Central memory CD8-positive, alpha-beta T cell (primary cell): ENCODE data around the gene ADORA1.

Experiments used
- ATAC-seq: fragments of 150-1000 bp; cut with Tn5 transposase; replicated peaks from 2 replicates; pipeline ENCODE4 v1.10.0; 2022; ENCODE audit warnings: mild to moderate bottlenecking, moderate FRiP score, moderate number of reproducible peaks; ENCODE audit not compliant: poor library complexity, severe bottlenecking; ENCODE audit errors: extremely low read depth
- DNase-seq, 2 donors: peaks; one replicate each; pipeline ENCODE4 v3.0.0; 2021; ENCODE audit warnings: low spot score in 2 of 2
- H3K27ac Mint-ChIP-seq: one replicate; pipeline ENCODE4 v1.8.0; 2022; ENCODE audit warnings: low read depth, mild to moderate bottlenecking, moderate library complexity, mixed read lengths
- H3K27me3 Mint-ChIP-seq: one replicate; pipeline ENCODE4 v1.8.0; 2022; ENCODE audit warnings: mixed read lengths
- H3K36me3 Mint-ChIP-seq: one replicate; pipeline ENCODE4 v1.8.0; 2022; ENCODE audit warnings: mild to moderate bottlenecking, moderate library complexity, mixed read lengths; ENCODE audit not compliant: insufficient read depth
- H3K4me1 Mint-ChIP-seq: one replicate; pipeline ENCODE4 v1.8.0; 2022; ENCODE audit warnings: mixed read lengths
- H3K4me3 Mint-ChIP-seq: one replicate; pipeline ENCODE4 v1.8.0; 2022; ENCODE audit warnings: mild to moderate bottlenecking, moderate library complexity, mixed read lengths
- H3K9me3 Mint-ChIP-seq: one replicate; pipeline ENCODE4 v1.8.0; 2022; ENCODE audit warnings: mixed read lengths

The ADORA1 gene

DNA sequence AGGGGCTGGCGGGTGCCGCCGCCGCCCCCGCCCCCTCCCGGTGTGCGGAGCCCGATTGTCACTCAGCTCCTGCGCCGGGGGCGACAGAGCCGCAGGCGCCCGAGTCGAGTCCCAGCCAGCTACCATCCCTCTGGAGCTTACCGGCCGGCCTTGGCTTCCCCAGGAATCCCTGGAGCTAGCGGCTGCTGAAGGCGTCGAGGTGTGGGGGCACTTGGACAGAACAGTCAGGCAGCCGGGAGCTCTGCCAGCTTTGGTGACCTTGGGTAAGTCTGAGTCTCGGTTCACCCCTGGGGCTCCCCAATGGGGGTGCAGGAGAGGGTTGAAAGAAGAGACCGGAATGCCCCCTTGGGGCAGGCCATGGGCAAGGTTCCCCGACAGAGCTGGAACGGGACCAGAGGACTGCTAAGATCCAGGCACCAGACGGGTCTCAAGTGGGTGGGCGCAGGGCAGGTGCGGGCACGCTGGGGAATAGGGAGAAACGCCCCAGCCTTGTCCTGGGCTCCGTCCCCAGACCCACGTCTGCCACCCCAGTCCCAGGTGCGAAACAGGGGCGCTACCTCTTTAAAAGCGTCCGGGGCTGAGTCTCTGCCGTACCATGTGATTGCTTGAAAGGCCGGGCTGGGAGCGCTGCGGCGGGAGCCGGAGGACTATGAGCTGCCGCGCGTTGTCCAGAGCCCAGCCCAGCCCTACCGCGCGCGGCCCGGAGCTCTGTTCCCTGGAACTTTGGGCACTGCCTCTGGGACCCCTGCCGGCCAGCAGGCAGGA, at the start of gene ADORA1:
Gene ADORA1, plus strand, starts transcription at position 61 of the 765 bp plus-strand sequence. CDS start 1,116 bp downstream, outside the sequence.
- H3K9me3 Mint-ChIP-seq: no peaks in the 10 kb centered on the region
- peaks cover 84% of the 10 kb centered on the region for H3K27me3 Mint-ChIP-seq
- DNase-seq (no peak), ATAC-seq (no peak)
- no peak within 1 kb of the TSS for H3K27ac Mint-ChIP-seq
- peaks cover 14% of the 10 kb centered on the region for H3K4me1 Mint-ChIP-seq
- no peak within 1 kb of the TSS for H3K4me3 Mint-ChIP-seq
- no peaks in the 10 kb centered on the region for H3K36me3 Mint-ChIP-seq

DNA sequence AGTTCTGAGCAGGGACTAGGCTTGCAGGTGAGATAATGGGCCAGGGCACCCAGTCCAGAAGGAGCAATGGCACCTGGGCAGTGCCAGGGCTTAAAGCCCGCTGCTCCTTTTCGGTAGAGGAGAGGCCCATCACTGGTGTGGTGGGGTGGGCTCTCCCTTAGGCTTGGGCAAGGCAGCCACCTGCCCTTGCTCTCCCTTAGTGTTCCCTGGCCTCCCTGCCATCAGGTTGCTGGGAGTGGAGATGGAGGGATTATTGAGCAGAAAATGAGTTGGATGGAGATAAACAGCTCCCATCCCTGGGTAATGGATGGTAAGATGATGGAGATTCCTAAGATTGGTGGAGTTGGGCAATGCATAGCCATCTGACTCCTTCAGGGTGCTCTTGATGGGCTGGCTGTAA, 49.6 kb upstream of the ADORA1 start:
- no peak overlapping the region for H3K27ac Mint-ChIP-seq
- peaks cover 6% of the 10 kb centered on the region for H3K4me1 Mint-ChIP-seq
- ATAC-seq: no peak
- no peak for DNase-seq
- no peaks in the 10 kb centered on the region for H3K9me3 Mint-ChIP-seq
- no peaks in the 10 kb centered on the region for H3K36me3 Mint-ChIP-seq
- H3K4me3 Mint-ChIP-seq: no peak overlapping the region
- peaks cover 94% of the 10 kb centered on the region for H3K27me3 Mint-ChIP-seq

DNA sequence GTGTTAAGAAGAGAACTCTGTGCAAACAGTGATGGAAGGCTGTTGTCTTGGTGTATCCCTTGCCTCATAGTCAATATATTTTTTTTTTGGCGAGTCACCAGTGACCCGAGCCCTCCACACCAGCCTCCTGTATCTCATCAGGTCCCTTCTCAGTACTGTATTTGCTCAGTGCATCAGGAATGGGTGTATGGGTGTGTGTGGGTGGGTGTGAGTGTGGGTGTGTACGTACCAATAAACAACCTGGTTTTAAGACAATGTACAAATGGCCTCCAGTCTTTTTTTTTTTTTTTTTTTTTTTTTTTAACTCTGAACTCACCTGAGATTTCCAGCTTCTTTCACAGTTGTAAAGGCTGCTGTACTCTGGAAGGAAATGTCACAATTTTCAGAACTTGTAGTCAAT, 49.0 kb upstream of the ADORA1 start:
- H3K27me3 Mint-ChIP-seq: peaks cover 94% of the 10 kb centered on the region
- H3K4me1 Mint-ChIP-seq: peaks cover 6% of the 10 kb centered on the region
- H3K9me3 Mint-ChIP-seq: no peaks in the 10 kb centered on the region
- DNase-seq: no peak
- no peaks in the 10 kb centered on the region for H3K36me3 Mint-ChIP-seq
- no peak for ATAC-seq
- no peak overlapping the region for H3K27ac Mint-ChIP-seq
- H3K4me3 Mint-ChIP-seq: no peak overlapping the region

- Mint-ChIP-seq H3K36me3 (no peaks in the 10 kb centered on the region), H3K4me1 (peaks cover 6% of the 10 kb centered on the region), H3K27me3 (peaks cover 80% of the 10 kb centered on the region), H3K27ac (no peak overlapping the region), H3K4me3 (no peak overlapping the region), H3K9me3 (no peaks in the 10 kb centered on the region)
- DNase-seq (no peak), ATAC-seq (no peak)
Measured at GRCh38 chr1:203080456-203080855, 47.1 kb upstream of the ADORA1 start.

- no peak overlapping the region for H3K27ac Mint-ChIP-seq
- no peaks in the 10 kb centered on the region for H3K4me1 Mint-ChIP-seq
- H3K27me3 Mint-ChIP-seq: peaks cover 71% of the 10 kb centered on the region
- H3K4me3 Mint-ChIP-seq: no peak overlapping the region
- H3K36me3 Mint-ChIP-seq: no peaks in the 10 kb centered on the region
- H3K9me3 Mint-ChIP-seq: no peaks in the 10 kb centered on the region
- ATAC-seq: no peak
- DNase-seq: no peak
Measured at GRCh38 chr1:203081465-203082230, 45.9 kb upstream of the ADORA1 start.

DNA sequence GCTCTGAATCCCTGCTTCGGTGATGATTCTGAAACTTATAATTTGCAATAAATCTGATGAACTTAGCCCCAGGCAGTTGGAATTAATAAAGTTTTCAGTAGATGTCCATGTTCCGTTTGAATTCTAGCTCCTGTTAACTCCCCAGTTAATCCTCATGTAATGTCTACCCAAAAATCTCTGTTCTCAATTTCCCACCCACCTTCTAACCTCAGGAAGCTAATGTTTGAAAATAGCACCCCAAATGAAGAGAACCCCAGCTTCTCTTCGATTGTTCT, 45.4 kb upstream of the ADORA1 start:
- no peak for DNase-seq
- Mint-ChIP-seq H3K9me3 (no peaks in the 10 kb centered on the region), H3K4me3 (no peak overlapping the region), H3K27ac (no peak overlapping the region), H3K36me3 (no peaks in the 10 kb centered on the region), H3K4me1 (no peaks in the 10 kb centered on the region), H3K27me3 (peaks cover 70% of the 10 kb centered on the region)
- ATAC-seq: no peak

- H3K4me1 Mint-ChIP-seq: no peaks in the 10 kb centered on the region
- no peak for ATAC-seq
- no peak for DNase-seq
- H3K36me3 Mint-ChIP-seq: no peaks in the 10 kb centered on the region
- H3K27me3 Mint-ChIP-seq: peaks cover 70% of the 10 kb centered on the region
- no peaks in the 10 kb centered on the region for H3K9me3 Mint-ChIP-seq
- no peak overlapping the region for H3K27ac Mint-ChIP-seq
- H3K4me3 Mint-ChIP-seq: no peak overlapping the region
Measured at GRCh38 chr1:203082571-203083462, 44.7 kb upstream of the ADORA1 start.

DNA sequence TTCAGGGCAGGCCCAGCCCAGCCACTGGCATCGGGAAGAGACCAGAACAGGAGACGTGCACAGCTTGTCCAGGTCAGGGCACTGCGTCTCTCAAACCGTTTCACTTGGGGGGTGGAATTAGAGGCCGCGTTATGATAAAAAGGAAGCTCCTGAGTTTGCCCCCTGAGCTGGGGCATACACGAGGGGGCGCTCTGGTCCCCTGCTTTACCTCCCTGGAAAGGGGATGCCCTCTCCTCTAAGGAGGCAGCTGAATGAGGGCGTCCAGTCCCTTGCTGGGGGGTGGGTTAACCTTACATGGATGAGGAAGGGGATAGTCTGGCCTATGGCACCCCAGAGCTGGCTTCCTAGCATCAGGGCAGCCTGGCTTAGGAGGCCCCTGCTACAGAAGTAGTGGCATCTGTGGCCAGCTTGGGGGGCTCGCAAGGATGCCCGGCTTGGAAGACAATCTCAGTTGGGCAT, 44.0 kb upstream of the ADORA1 start:
- no peak for DNase-seq
- Mint-ChIP-seq H3K9me3 (no peaks in the 10 kb centered on the region), H3K4me3 (no peak overlapping the region), H3K27ac (no peak overlapping the region), H3K27me3 (peaks cover 70% of the 10 kb centered on the region), H3K36me3 (no peaks in the 10 kb centered on the region), H3K4me1 (no peaks in the 10 kb centered on the region)
- no peak for ATAC-seq

GRCh38 chr1:203084588-203085527, 42.7 kb upstream of the ADORA1 start:
- H3K36me3 Mint-ChIP-seq: no peaks in the 10 kb centered on the region
- peaks cover 69% of the 10 kb centered on the region for H3K27me3 Mint-ChIP-seq
- no peak for ATAC-seq
- no peak overlapping the region for H3K4me3 Mint-ChIP-seq
- H3K27ac Mint-ChIP-seq: no peak overlapping the region
- no peaks in the 10 kb centered on the region for H3K9me3 Mint-ChIP-seq
- H3K4me1 Mint-ChIP-seq: no peaks in the 10 kb centered on the region
- no peak for DNase-seq

- no peaks in the 10 kb centered on the region for H3K4me1 Mint-ChIP-seq
- DNase-seq (no peak), ATAC-seq (no peak)
- no peaks in the 10 kb centered on the region for H3K36me3 Mint-ChIP-seq
- peaks cover 69% of the 10 kb centered on the region for H3K27me3 Mint-ChIP-seq
- H3K4me3 Mint-ChIP-seq: no peak within 1 kb of the TSS
- H3K27ac Mint-ChIP-seq: no peak within 1 kb of the TSS
- no peaks in the 10 kb centered on the region for H3K9me3 Mint-ChIP-seq
Measured at GRCh38 chr1:203085528-203086406, 41.8 kb upstream of the ADORA1 start, which contains the start of gene MYOG. Gene MYOG, minus strand, starts transcription at chr1:203086012. Its CDS starts 51 bp downstream, at chr1:203085961.
